ENCODE measurements around the gene CXCL10.

CXCL10 gene

DNA sequence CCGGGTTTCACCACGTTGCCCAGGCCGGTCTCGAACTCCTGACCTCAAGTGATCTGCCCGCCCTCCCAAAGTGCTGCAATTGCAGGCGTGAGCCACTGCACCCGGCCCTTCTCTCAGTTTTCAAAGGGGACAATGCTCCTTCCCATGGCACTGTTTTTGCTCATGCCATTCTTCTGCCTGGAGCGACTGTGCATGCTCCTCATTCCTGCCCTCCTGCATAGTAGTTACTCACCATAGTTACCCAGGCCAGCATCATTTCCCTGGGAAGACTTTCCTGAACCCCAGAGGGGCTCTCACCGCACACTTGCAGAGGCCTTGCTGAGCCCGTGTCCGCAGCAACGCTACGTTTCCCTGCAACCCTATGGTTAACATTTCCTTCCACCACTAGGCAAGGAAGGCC, 12.7 kb downstream of the CXCL10 start:
- TF ChIP-seq FOXP2 (optimal IDR thresholded peaks at IDR 0.05; ENCODE audit: borderline replicate concordance, extremely low read depth, extremely low read length, insufficient read depth) (no peak), POLR2AphosphoS5 (IDR thresholded peaks at IDR 0.05; ENCODE audit: low read depth, low read length) (no peak), TAF1 (IDR thresholded peaks at IDR 0.05; ENCODE audit: borderline replicate concordance, insufficient read depth, low read length) (no peak), SIN3A (IDR thresholded peaks at IDR 0.05; ENCODE audit: borderline replicate concordance, insufficient read depth, low read length) (no peak)
- TF ChIP-seq, protein P1, sequence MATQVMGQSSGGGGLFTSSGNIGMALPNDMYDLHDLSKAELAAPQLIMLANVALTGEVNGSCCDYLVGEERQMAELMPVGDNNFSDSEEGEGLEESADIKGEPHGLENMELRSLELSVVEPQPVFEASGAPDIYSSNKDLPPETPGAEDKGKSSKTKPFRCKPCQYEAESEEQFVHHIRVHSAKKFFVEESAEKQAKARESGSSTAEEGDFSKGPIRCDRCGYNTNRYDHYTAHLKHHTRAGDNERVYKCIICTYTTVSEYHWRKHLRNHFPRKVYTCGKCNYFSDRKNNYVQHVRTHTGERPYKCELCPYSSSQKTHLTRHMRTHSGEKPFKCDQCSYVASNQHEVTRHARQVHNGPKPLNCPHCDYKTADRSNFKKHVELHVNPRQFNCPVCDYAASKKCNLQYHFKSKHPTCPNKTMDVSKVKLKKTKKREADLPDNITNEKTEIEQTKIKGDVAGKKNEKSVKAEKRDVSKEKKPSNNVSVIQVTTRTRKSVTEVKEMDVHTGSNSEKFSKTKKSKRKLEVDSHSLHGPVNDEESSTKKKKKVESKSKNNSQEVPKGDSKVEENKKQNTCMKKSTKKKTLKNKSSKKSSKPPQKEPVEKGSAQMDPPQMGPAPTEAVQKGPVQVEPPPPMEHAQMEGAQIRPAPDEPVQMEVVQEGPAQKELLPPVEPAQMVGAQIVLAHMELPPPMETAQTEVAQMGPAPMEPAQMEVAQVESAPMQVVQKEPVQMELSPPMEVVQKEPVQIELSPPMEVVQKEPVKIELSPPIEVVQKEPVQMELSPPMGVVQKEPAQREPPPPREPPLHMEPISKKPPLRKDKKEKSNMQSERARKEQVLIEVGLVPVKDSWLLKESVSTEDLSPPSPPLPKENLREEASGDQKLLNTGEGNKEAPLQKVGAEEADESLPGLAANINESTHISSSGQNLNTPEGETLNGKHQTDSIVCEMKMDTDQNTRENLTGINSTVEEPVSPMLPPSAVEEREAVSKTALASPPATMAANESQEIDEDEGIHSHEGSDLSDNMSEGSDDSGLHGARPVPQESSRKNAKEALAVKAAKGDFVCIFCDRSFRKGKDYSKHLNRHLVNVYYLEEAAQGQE (IDR thresholded peaks at IDR 0.05; ENCODE audit: insufficient read depth in 1 of 2, low read depth in 2 of 2, low read length in 2 of 2) = no peak

- TF ChIP-seq SIN3A (IDR thresholded peaks at IDR 0.05; ENCODE audit: borderline replicate concordance, insufficient read depth, low read length) (no peak), FOXP2 (optimal IDR thresholded peaks at IDR 0.05; ENCODE audit: borderline replicate concordance, extremely low read depth, extremely low read length, insufficient read depth) (no peak), POLR2AphosphoS5 (IDR thresholded peaks at IDR 0.05; ENCODE audit: low read depth, low read length) (no peak)
Observed at GRCh38 chr4:76009311-76009710, 14.0 kb downstream of the CXCL10 start.

GRCh38 chr4:76007089-76007862, 16.0 kb downstream of the CXCL10 start, which contains the start of gene CXCL9:
CXCL9 (minus strand) TSS chr4:76007509; CDS start chr4:76007449, 60 bp downstream.
- TF ChIP-seq, protein P1 (IDR thresholded peaks at IDR 0.05; ENCODE audit: insufficient read depth in 1 of 2, low read depth in 2 of 2, low read length in 2 of 2) = no peak
- TF ChIP-seq FOXP2 (optimal IDR thresholded peaks at IDR 0.05; ENCODE audit: borderline replicate concordance, extremely low read depth, extremely low read length, insufficient read depth) = no peak
- TF ChIP-seq POLR2AphosphoS5 (IDR thresholded peaks at IDR 0.05; ENCODE audit: low read depth, low read length) = no peak

GRCh38 chr4:76003620-76004019, 19.7 kb downstream of the CXCL10 start:
- TF ChIP-seq SIN3A (IDR thresholded peaks at IDR 0.05; ENCODE audit: borderline replicate concordance, insufficient read depth, low read length) (no peak), FOXP2 (optimal IDR thresholded peaks at IDR 0.05; ENCODE audit: borderline replicate concordance, extremely low read depth, extremely low read length, insufficient read depth) (no peak), POLR2AphosphoS5 (IDR thresholded peaks at IDR 0.05; ENCODE audit: low read depth, low read length) (no peak)
- TF ChIP-seq, protein P1 (IDR thresholded peaks at IDR 0.05; ENCODE audit: insufficient read depth in 1 of 2, low read depth in 2 of 2, low read length in 2 of 2) = no peak

GRCh38 chr4:76003035-76003434, 20.3 kb downstream of the CXCL10 start:
- TF ChIP-seq SIN3A (IDR thresholded peaks at IDR 0.05; ENCODE audit: borderline replicate concordance, insufficient read depth, low read length) = no peak
- no peak for TF ChIP-seq FOXP2 (optimal IDR thresholded peaks at IDR 0.05; ENCODE audit: borderline replicate concordance, extremely low read depth, extremely low read length, insufficient read depth)
- TF ChIP-seq, protein P1 (IDR thresholded peaks at IDR 0.05; ENCODE audit: insufficient read depth in 1 of 2, low read depth in 2 of 2, low read length in 2 of 2) = no peak
- no peak for TF ChIP-seq TAF1 (IDR thresholded peaks at IDR 0.05; ENCODE audit: borderline replicate concordance, insufficient read depth, low read length)
- no peak for TF ChIP-seq POLR2AphosphoS5 (IDR thresholded peaks at IDR 0.05; ENCODE audit: low read depth, low read length)
